Measurements from ENCODE around the gene MAN2A1. TPM values are rescaled to one million over a fixed set of nuclear protein-coding genes. Genes with fewer than 3 reads are reported as not detected.

MAN2A1 gene
- total RNA-seq, 1 experiment from 2014 or later = 78.0 TPM

DNA sequence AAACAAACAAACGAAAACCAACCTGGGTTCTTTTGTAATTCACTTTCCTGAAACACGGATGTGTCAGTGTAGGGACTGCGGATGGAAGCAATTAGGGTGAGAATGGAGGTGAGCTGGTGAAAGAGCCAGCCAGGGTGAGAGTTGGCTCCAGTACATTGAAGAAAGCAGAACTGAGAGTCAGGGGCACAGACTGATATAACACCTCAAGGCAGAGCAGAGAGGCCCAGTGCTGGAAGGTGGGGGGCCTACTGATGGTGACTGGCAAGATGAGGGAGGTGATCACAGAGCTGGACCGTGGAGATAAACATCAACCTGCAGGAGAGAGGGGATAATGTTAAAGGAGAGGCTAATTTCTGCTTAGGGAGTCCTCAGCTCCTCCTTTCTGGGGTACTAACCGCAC is 221.1 kb downstream of the MAN2A1 start:
- Histone ChIP-seq H3K23ac (ENCODE audit: insufficient read length, low read depth, low read length) (no peak overlapping the region), H3K18ac (ENCODE audit: insufficient read length, low read depth, low read length) (no peak overlapping the region), H3K4me2 (ENCODE audit: insufficient read depth, insufficient read length, low read length) (no peak overlapping the region), H3K14ac (ENCODE audit: insufficient read depth, low read length) (no peak overlapping the region), H4K8ac (replicated peaks; ENCODE audit: insufficient read length, low read depth, low read length) (no peak overlapping the region), H2BK12ac (ENCODE audit: insufficient read length, low read depth, low read length) (no peak overlapping the region), H2BK15ac (ENCODE audit: low read depth, low read length) (no peak overlapping the region), H3K9me3 (ENCODE audit: control insufficient read depth, low read depth, low read length) (no peaks in the 10 kb centered on the region), H2BK120ac (ENCODE audit: low read depth, low read length, poor library complexity, severe bottlenecking) (no peak overlapping the region), H3K4me1 (ENCODE audit: insufficient read depth, low read length) (no peaks in the 10 kb centered on the region), H3K27ac (ENCODE audit: insufficient read length, low read depth, low read length) (no peak overlapping the region), H2AK5ac (ENCODE audit: insufficient read length, low read length) (no peak overlapping the region), H3K79me2 (ENCODE audit: insufficient read depth, low read length) (no peaks in the 10 kb centered on the region), H4K20me1 (ENCODE audit: control insufficient read depth, insufficient read depth, insufficient read length) (no peaks in the 10 kb centered on the region), H4K91ac (ENCODE audit: insufficient read length, low read depth, low read length) (no peak overlapping the region), H3K79me1 (ENCODE audit: insufficient read depth, low read depth, low read length, poor library complexity, severe bottlenecking) (no peaks in the 10 kb centered on the region), H3K27me3 (ENCODE audit: insufficient read depth, low read length) (no peaks in the 10 kb centered on the region), H4K5ac (ENCODE audit: insufficient read length, low read depth, low read length) (no peak overlapping the region), H3T11ph (ENCODE audit: low read length) (no peak overlapping the region), H2BK20ac (ENCODE audit: low read depth, low read length, poor library complexity, severe bottlenecking) (no peak overlapping the region), H2AFZ (ENCODE audit: low read length) (no peak overlapping the region), H3K56ac (ENCODE audit: insufficient read length, low read depth, low read length) (no peak overlapping the region), H3K23me2 (ENCODE audit: insufficient read length, low read depth, low read length, poor library complexity, severe bottlenecking) (no peaks in the 10 kb centered on the region), H3K4ac (ENCODE audit: low read depth, low read length) (no peak overlapping the region), H2BK5ac (ENCODE audit: insufficient read length, low read length) (no peak overlapping the region), H3K9ac (ENCODE audit: extremely low read depth, insufficient read length, low read length) (no peak overlapping the region)
- WGBS (ENCODE audit: extremely low coverage, insufficient read length, low lambda C conversion rate) = no CpG with 5 or more reads among the region's 5 CpGs
- Mint-ChIP-seq H3K36me3 (ENCODE audit: insufficient read depth in 1 of 3, low read depth in 3 of 3) (no peaks in the 10 kb centered on the region), H3K27me3 (ENCODE audit: low read depth) (no peaks in the 10 kb centered on the region; the same call in 1 of the 2 replicates), H3K9me3 (no peaks in the 10 kb centered on the region), H3K4me1 (no peaks in the 10 kb centered on the region), H3K4me3 (no peak overlapping the region), H3K27ac (no peak overlapping the region)
- no peak for DNase-seq
- TF ChIP-seq, protein P1, sequence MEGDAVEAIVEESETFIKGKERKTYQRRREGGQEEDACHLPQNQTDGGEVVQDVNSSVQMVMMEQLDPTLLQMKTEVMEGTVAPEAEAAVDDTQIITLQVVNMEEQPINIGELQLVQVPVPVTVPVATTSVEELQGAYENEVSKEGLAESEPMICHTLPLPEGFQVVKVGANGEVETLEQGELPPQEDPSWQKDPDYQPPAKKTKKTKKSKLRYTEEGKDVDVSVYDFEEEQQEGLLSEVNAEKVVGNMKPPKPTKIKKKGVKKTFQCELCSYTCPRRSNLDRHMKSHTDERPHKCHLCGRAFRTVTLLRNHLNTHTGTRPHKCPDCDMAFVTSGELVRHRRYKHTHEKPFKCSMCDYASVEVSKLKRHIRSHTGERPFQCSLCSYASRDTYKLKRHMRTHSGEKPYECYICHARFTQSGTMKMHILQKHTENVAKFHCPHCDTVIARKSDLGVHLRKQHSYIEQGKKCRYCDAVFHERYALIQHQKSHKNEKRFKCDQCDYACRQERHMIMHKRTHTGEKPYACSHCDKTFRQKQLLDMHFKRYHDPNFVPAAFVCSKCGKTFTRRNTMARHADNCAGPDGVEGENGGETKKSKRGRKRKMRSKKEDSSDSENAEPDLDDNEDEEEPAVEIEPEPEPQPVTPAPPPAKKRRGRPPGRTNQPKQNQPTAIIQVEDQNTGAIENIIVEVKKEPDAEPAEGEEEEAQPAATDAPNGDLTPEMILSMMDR (conservative IDR thresholded peaks at IDR 0.05) = no peak

All from H9 (cell line).